Type B pancreatic cell (in vitro differentiated cells): ENCODE measurements around the gene TRA2A. TPM values are rescaled to one million over a fixed set of nuclear protein-coding genes. Genes with fewer than 3 reads are reported as not detected.

ENCODE experiments used
- DNase-seq: peaks from one replicate; pipeline ENCODE4 v3.0.0; 2021; ENCODE audit warnings: mixed read lengths; ENCODE audit not compliant: unreplicated experiment; ENCODE audit errors: extremely low spot score
- H3K27ac Mint-ChIP-seq: 2 replicates; pipeline ENCODE4 v1.8.0; 2021; ENCODE audit warnings: mild to moderate bottlenecking, mixed read lengths
- H3K27me3 Mint-ChIP-seq: 2 replicates; pipeline ENCODE4 v1.8.0; 2021; ENCODE audit warnings: mixed read lengths
- H3K36me3 Mint-ChIP-seq: 2 replicates; pipeline ENCODE4 v1.8.0; 2021; ENCODE audit warnings: mixed read lengths
- H3K4me1 Mint-ChIP-seq: one replicate; pipeline ENCODE4 v1.8.0; 2021; ENCODE audit warnings: mixed read lengths; ENCODE audit not compliant: unreplicated experiment
- H3K4me3 Mint-ChIP-seq: 2 replicates; pipeline ENCODE4 v1.8.0; 2021; ENCODE audit warnings: mild to moderate bottlenecking, mixed read lengths
- H3K9me3 Mint-ChIP-seq: 2 replicates; pipeline ENCODE4 v1.8.0; 2021; ENCODE audit warnings: mixed read lengths
- total RNA-seq: library from RNA; stranded (reverse); gene quantifications from 2 replicates; pipeline ENCODE4 v1.2.1, GENCODE V29; 2021; ENCODE audit warnings: low replicate concordance
- TF ChIP-seq, protein P1 (sequence below): fragments of 200-600 bp; sonication (generic); conservative IDR thresholded peaks from 2 replicates; pipeline ENCODE4 v1.5.0; 2021; ENCODE audit warnings: antibody characterized with exemption, mild to moderate bottlenecking

Gene TRA2A
- total RNA-seq, 1 donor from 2014 or later: 116 TPM

DNA sequence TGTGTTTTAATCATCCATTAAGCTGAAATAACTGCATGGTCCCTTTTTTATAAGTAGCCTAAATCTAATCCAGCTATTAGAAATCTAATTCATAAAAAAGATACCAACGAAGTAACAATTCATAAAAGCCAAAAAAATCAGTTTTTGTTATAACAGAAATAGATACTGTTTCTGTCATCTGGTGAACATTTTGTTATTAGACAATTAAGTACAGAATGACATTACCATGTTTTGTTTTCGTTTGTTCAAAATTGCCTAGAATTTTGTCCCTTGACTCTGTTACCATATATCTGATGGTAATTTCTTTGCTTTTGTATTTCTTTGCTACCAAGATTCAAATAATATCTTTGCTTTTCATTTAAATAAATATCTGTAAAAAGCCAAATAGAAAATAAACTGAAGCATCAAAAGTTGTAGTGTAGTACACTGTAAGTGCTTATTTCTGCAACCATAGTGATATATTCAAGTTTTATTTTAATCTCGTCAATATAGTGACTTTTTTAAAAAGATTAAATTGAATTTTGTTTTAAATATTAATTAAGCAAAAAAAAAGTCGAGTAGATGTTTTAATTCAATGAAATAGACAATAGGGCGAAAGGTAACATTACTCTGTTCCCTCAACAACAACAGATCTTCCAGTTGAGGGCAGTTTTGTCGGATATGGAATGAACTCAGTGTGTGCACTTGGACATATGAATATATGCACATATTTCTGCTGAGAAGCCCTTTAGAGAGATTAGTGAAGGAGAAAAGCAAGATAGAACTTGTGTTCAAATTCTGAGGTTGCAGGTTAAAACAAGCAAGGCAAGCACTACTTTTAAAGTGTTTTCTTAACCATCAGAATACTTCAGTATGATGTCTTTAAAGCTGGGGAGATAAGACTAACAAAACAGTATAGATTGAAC, 53.6 kb downstream of the TRA2A start:
- TF ChIP-seq, protein P1, sequence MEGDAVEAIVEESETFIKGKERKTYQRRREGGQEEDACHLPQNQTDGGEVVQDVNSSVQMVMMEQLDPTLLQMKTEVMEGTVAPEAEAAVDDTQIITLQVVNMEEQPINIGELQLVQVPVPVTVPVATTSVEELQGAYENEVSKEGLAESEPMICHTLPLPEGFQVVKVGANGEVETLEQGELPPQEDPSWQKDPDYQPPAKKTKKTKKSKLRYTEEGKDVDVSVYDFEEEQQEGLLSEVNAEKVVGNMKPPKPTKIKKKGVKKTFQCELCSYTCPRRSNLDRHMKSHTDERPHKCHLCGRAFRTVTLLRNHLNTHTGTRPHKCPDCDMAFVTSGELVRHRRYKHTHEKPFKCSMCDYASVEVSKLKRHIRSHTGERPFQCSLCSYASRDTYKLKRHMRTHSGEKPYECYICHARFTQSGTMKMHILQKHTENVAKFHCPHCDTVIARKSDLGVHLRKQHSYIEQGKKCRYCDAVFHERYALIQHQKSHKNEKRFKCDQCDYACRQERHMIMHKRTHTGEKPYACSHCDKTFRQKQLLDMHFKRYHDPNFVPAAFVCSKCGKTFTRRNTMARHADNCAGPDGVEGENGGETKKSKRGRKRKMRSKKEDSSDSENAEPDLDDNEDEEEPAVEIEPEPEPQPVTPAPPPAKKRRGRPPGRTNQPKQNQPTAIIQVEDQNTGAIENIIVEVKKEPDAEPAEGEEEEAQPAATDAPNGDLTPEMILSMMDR: no peak
- DNase-seq: no peak
- H3K27ac Mint-ChIP-seq: no peak overlapping the region
- H3K4me1 Mint-ChIP-seq: peaks cover 21% of the 10 kb centered on the region
- H3K36me3 Mint-ChIP-seq: peaks cover 3% of the 10 kb centered on the region
- no peaks in the 10 kb centered on the region for H3K27me3 Mint-ChIP-seq
- no peak overlapping the region for H3K4me3 Mint-ChIP-seq
- H3K9me3 Mint-ChIP-seq: no peaks in the 10 kb centered on the region

DNA sequence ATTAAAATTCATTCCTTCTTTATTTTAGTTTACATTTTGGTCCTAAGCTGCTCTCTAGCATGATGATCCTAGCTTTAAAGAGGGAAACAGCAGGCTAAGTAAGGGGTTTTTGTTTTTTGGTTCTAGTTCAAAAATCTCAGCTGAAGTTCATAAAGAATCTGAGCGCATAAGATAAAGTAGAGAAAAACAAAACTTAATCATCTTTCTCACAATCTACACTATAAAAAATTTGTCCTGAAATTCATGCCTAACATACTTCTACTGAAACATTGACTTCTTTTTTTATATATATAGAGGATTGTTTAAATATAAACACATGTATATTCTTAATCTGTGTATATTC, 54.7 kb downstream of the TRA2A start:
- Mint-ChIP-seq H3K4me3 (peak overlapping the region; percentile 72), H3K27me3 (no peaks in the 10 kb centered on the region), H3K36me3 (peaks cover 3% of the 10 kb centered on the region), H3K27ac (peak overlapping the region; percentile 46), H3K9me3 (no peaks in the 10 kb centered on the region), H3K4me1 (peaks cover 24% of the 10 kb centered on the region)
- DNase-seq: no peak
- TF ChIP-seq, protein P1: no peak

DNA sequence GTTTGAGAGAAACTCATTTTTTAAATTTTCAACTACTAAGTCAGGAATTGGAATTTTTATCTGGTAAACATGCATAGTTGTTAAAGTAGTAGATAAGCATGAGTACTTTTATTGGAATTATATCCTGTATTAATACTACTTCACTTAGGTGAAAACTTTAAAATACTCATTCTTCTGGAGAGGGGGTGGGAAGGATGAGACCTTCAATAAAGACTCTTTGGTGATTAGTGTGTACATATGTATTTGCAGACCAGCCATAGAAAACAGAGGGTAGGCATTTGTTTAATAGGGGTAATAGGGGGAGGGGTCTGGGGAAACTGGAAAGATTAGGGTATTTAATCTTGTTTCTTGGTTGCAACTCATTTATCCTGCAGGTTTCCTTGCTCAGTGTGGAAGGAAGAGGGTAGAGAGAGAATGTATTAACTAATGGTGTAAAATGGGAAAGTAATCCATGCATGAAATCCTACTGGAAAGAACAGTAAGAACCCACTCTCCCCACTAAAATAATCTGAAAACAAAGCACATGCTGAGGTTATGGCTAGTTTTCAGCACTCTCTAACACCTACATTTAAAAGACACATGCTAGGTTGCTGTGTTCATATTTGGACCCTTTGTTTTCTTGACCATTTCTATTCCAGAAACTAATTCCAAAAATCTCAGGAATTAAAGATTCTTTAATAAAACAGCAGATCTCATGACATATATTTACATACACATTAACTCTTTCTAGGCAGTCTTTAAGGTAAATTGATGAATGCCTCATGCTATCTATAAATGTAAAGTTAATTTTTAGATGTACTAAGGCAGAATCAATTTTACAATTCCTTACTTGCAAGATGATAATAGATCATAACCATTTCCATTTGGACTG, 55.3 kb downstream of the TRA2A start:
- Mint-ChIP-seq H3K4me1 (peaks cover 23% of the 10 kb centered on the region), H3K4me3 (peak overlapping the region; percentile 72), H3K27ac (peak overlapping the region; percentile 46), H3K27me3 (no peaks in the 10 kb centered on the region), H3K9me3 (no peaks in the 10 kb centered on the region), H3K36me3 (peaks cover 3% of the 10 kb centered on the region)
- TF ChIP-seq, protein P1: no peak
- DNase-seq: no peak

DNA sequence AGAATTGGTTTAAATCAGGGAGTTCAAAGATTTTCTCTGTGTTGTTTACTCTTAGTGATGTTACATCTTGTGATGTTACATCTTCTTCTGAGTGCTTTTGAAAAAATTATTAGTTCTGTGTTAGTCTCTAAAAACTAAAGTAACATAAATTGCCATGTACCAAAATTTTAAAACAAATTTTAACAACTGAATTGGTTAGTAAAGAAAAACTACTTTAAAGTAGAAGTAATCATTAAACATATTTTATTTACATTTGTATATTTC, 56.3 kb downstream of the TRA2A start:
- H3K36me3 Mint-ChIP-seq: no peaks in the 10 kb centered on the region
- H3K4me1 Mint-ChIP-seq: peaks cover 23% of the 10 kb centered on the region
- peak overlapping the region; percentile 95 for H3K27ac Mint-ChIP-seq
- DNase-seq: no peak
- TF ChIP-seq, protein P1: no peak
- H3K27me3 Mint-ChIP-seq: no peaks in the 10 kb centered on the region
- peak overlapping the region; percentile 97 for H3K4me3 Mint-ChIP-seq
- no peaks in the 10 kb centered on the region for H3K9me3 Mint-ChIP-seq

DNA sequence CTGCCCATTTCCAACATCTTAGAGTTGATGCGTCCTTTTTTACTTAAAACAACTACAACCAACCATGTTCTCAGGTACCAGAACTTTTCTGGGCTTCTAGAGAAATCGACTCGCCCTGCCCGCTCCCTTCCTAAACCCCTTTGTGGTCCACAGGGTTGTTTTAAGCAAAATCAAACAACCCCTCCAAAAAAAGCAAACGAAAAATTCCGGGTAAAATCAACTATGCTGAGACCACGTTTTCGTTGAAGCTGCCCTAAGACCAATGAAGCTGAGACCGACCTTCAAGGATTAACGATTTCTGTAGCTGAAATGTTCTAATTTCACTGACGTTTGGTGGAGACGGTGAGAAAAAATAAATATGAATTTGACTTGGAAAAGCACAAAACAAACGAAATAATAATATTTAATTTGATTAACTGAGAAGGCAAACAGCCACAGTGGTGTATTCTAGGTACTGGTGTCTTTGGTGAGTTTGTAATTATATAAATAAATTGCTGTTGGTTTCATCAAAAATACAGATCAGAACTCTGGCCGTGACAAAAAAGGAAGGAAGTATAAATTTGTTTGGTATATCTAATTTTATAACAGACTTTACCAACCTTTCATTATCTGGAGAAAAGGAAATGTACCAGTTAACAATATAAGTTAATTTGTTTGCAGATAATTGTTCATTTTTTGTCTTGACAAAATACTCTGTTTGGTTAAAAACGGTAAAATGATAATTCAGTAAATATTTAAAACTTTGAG, 56.8 kb downstream of the TRA2A start:
- no peaks in the 10 kb centered on the region for H3K9me3 Mint-ChIP-seq
- H3K4me3 Mint-ChIP-seq: peak overlapping the region; percentile 97
- no peaks in the 10 kb centered on the region for H3K36me3 Mint-ChIP-seq
- DNase-seq: no peak
- peak overlapping the region; percentile 95 for H3K27ac Mint-ChIP-seq
- no peaks in the 10 kb centered on the region for H3K27me3 Mint-ChIP-seq
- H3K4me1 Mint-ChIP-seq: peaks cover 23% of the 10 kb centered on the region
- TF ChIP-seq, protein P1: no peak
